Loucy (cell line): ENCODE measurements around the gene UNC5A.
A peak's percentile ranks its signal among the peaks of the same experiment; 100 is the strongest.

Experiments used
- H2AFZ ChIP-seq: fragments of 200-600 bp; sonication (generic); 2 replicates; pipeline ENCODE4 v1.6.0; 2016; ENCODE audit warnings: antibody characterized with exemption, mild to moderate bottlenecking, low read length, moderate library complexity
- H3F3A ChIP-seq: fragments of 200-600 bp; 2 replicates; pipeline ENCODE4 v1.6.0; 2016; ENCODE audit warnings: antibody characterized with exemption, low read depth, mild to moderate bottlenecking
- H3K27me3 ChIP-seq: fragments of 200-600 bp; sonication (generic); 2 replicates; pipeline ENCODE4 v1.6.1; 2014; ENCODE audit warnings: low read length, mild to moderate bottlenecking; ENCODE audit not compliant: insufficient read depth, poor library complexity, severe bottlenecking
- H3K36me3 ChIP-seq: fragments of 200-600 bp; sonication (generic); 2 replicates; pipeline ENCODE4 v1.6.1; 2016; ENCODE audit warnings: low read length; ENCODE audit not compliant: insufficient read depth
- H3K4me1 ChIP-seq: fragments of 200-600 bp; sonication (generic); 2 replicates; pipeline ENCODE4 v1.5.1; 2014; ENCODE audit warnings: low read length, mild to moderate bottlenecking; ENCODE audit not compliant: insufficient read depth, poor library complexity, severe bottlenecking
- H3K4me2 ChIP-seq: fragments of 200-600 bp; sonication (generic); 2 replicates; pipeline ENCODE4 v1.6.0; 2014; ENCODE audit warnings: antibody characterized with exemption, low read length, low read depth, mild to moderate bottlenecking; ENCODE audit not compliant: poor library complexity, severe bottlenecking
- H3K4me3 ChIP-seq: fragments of 200-600 bp; sonication (generic); 2 replicates; pipeline ENCODE4 v1.5.1; 2014; ENCODE audit warnings: low read length, mild to moderate bottlenecking, mixed read lengths; ENCODE audit not compliant: poor library complexity, severe bottlenecking
- H3K79me2 ChIP-seq: fragments of 200-600 bp; sonication (generic); 2 replicates; pipeline ENCODE4 v1.6.1; 2014; ENCODE audit warnings: low read length; ENCODE audit not compliant: insufficient read depth
- H3K9ac ChIP-seq: fragments of 200-600 bp; sonication (generic); 2 replicates; pipeline ENCODE4 v1.6.0; 2014; ENCODE audit warnings: mild to moderate bottlenecking, low read depth, low read length, moderate library complexity; ENCODE audit not compliant: poor library complexity, severe bottlenecking
- H3K9me2 ChIP-seq: fragments of 200-600 bp; sonication (generic); replicated peaks from 2 replicates; pipeline ENCODE4 v1.6.1; 2016; ENCODE audit warnings: low read depth, low read length, mixed read lengths
- H3K9me3 ChIP-seq: fragments of 200-600 bp; sonication (generic); 2 replicates; pipeline ENCODE4 v1.6.1; 2014; ENCODE audit warnings: mild to moderate bottlenecking, antibody characterized with exemption, low read length, low read depth; ENCODE audit not compliant: insufficient read depth
- H4K20me1 ChIP-seq: fragments of 200-600 bp; sonication (generic); 2 replicates; pipeline ENCODE4 v1.6.0; 2014; ENCODE audit warnings: antibody characterized with exemption, low read length, mild to moderate bottlenecking; ENCODE audit not compliant: insufficient read depth, poor library complexity, severe bottlenecking
- CTCF ChIP-seq: fragments of 200-600 bp; sonication (generic); conservative IDR thresholded peaks from 2 replicates; pipeline ENCODE4 v1.5.1; 2014; ENCODE audit warnings: mild to moderate bottlenecking, antibody characterized with exemption, low read length
- EZH2phosphoT487 ChIP-seq: fragments of 200-600 bp; IDR thresholded peaks from 2 replicates; pipeline ENCODE4 v1.6.1; 2018; ENCODE audit warnings: antibody characterized with exemption, mild to moderate bottlenecking, moderate library complexity, borderline replicate concordance

UNC5A gene

GRCh38 chr5:176895831-176896230, 85.5 kb downstream of the UNC5A start:
- H3K9me2 ChIP-seq: no peaks in the 10 kb centered on the region
- H3K9ac ChIP-seq: no peak overlapping the region

GRCh38 chr5:176897263-176897662, 86.9 kb downstream of the UNC5A start:
- H3K36me3 ChIP-seq: no peaks in the 10 kb centered on the region
- TF ChIP-seq EZH2phosphoT487 (no peak), CTCF (no peak)
- H3K9ac ChIP-seq: no peak overlapping the region
- H3K27me3 ChIP-seq: no peaks in the 10 kb centered on the region
- H3K79me2 ChIP-seq: no peaks in the 10 kb centered on the region
- no peaks in the 10 kb centered on the region for H3K9me2 ChIP-seq
- no peak overlapping the region for H3K4me2 ChIP-seq
- H4K20me1 ChIP-seq: no peaks in the 10 kb centered on the region
- no peak overlapping the region for H2AFZ ChIP-seq
- H3K4me1 ChIP-seq: peaks cover 12% of the 10 kb centered on the region
- no peaks in the 10 kb centered on the region for H3F3A ChIP-seq
- no peak overlapping the region for H3K4me3 ChIP-seq
- H3K9me3 ChIP-seq: no peaks in the 10 kb centered on the region

More at GRCh38 chr5:176895831-176896230, 85.5 kb downstream of the UNC5A start:
- H3K4me2 ChIP-seq: no peak overlapping the region
- TF ChIP-seq CTCF (no peak), EZH2phosphoT487 (no peak)
- H3K27me3 ChIP-seq: no peaks in the 10 kb centered on the region
- no peaks in the 10 kb centered on the region for H3K9me3 ChIP-seq
- H3F3A ChIP-seq: no peaks in the 10 kb centered on the region
- no peaks in the 10 kb centered on the region for H3K36me3 ChIP-seq
- H2AFZ ChIP-seq: no peak overlapping the region
- H3K4me3 ChIP-seq: no peak overlapping the region
- no peaks in the 10 kb centered on the region for H4K20me1 ChIP-seq
- H3K4me1 ChIP-seq: peaks cover 12% of the 10 kb centered on the region
- H3K79me2 ChIP-seq: no peaks in the 10 kb centered on the region

- no peaks in the 10 kb centered on the region for H3K79me2 ChIP-seq
- no peaks in the 10 kb centered on the region for H3F3A ChIP-seq
- H3K9me3 ChIP-seq: no peaks in the 10 kb centered on the region
- H2AFZ ChIP-seq: no peak within 1 kb of the TSS
- no peak within 1 kb of the TSS for H3K9ac ChIP-seq
- H4K20me1 ChIP-seq: no peaks in the 10 kb centered on the region
- no peak for TF ChIP-seq CTCF
- TF ChIP-seq EZH2phosphoT487: no peak
- no peak within 1 kb of the TSS for H3K4me3 ChIP-seq
- H3K4me1 ChIP-seq: peaks cover 12% of the 10 kb centered on the region
- no peaks in the 10 kb centered on the region for H3K27me3 ChIP-seq
- peaks cover 10% of the 10 kb centered on the region; the same call in 1 of the 2 replicates for H3K36me3 ChIP-seq
- H3K9me2 ChIP-seq: no peaks in the 10 kb centered on the region
- H3K4me2 ChIP-seq: peak within 1 kb of the TSS; percentile 54
Observed at GRCh38 chr5:176899296-176899891, 89.0 kb downstream of the UNC5A start, which contains the start of gene HK3. Gene HK3, minus strand, starts transcription at chr5:176899346. Its CDS starts 3,187 bp downstream, at chr5:176896159.
